K562 (cell line): ENCODE data around the gene THAP9. TPM values are rescaled to one million over a fixed set of nuclear protein-coding genes. Genes with fewer than 3 reads are reported as not detected.
A peak's percentile ranks its signal among the peaks of the same experiment; 100 is the strongest.

Source experiments
- ARID3B ChIP-seq: fragments of 250-450 bp; sonication (Bioruptor Pico); IDR thresholded peaks from 2 replicates; pipeline ENCODE4 v1.4.0; 2020; ENCODE audit warnings: borderline replicate concordance
- CBX3 ChIP-seq, 2 experiments: IDR thresholded peaks; 1 replicate in 1 of 2; 2 replicates in 1 of 2; pipeline ENCODE4 v1.6.1; 2012; ENCODE audit warnings: inconsistent platforms in 2 of 2, low read length in 2 of 2, borderline replicate concordance in 1 of 2, control low read depth in 1 of 2
- DDX20 ChIP-seq: fragments of 450-650 bp; IDR thresholded peaks from 2 replicates; pipeline ENCODE4 v1.6.1; 2016; ENCODE audit warnings: missing genetic modification characterization, low read depth, mild to moderate bottlenecking, missing compliant biosample characterization, moderate library complexity
- E2F3 ChIP-seq: fragments of 250-450 bp; sonication (Bioruptor Pico); IDR thresholded peaks from 2 replicates; pipeline ENCODE4 v1.4.0; 2020; ENCODE audit warnings: mild to moderate bottlenecking
- E2F4 ChIP-seq: sonication (generic); formaldehyde crosslinking; IDR thresholded peaks from 2 replicates; pipeline ENCODE4 v1.8.0; 2022; ENCODE audit warnings: mild to moderate bottlenecking, low read depth, missing genetic modification reagents
- E2F8 ChIP-seq: fragments of 450-650 bp; IDR thresholded peaks from 2 replicates; pipeline ENCODE4 v1.7.1; 2018; ENCODE audit warnings: mild to moderate bottlenecking, low read depth; ENCODE audit not compliant: partially characterized antibody
- GTF2E2 ChIP-seq: fragments of 200-800 bp; sonication (Bioruptor generic); IDR thresholded peaks from 2 replicates; pipeline ENCODE4 v1.6.1; 2016; ENCODE audit warnings: missing genetic modification characterization, missing compliant biosample characterization
- MEIS2 ChIP-seq: fragments of 450-650 bp; IDR thresholded peaks from 2 replicates; pipeline ENCODE4 v1.6.1; 2014; ENCODE audit warnings: mild to moderate bottlenecking; ENCODE audit not compliant: partially characterized antibody
- NR3C1 ChIP-seq: sonication (generic); formaldehyde crosslinking; IDR thresholded peaks from 2 replicates; pipeline ENCODE4 v1.8.1; 2022; ENCODE audit warnings: missing genetic modification reagents
- PTTG1 ChIP-seq: fragments of 450-650 bp; IDR thresholded peaks from 2 replicates; pipeline ENCODE4 v1.6.1; 2016; ENCODE audit warnings: low read depth, mild to moderate bottlenecking, missing genetic modification characterization, missing compliant biosample characterization
- RBM17 ChIP-seq: fragments of 200-400 bp; formaldehyde crosslinking; IDR thresholded peaks from 2 replicates; pipeline ENCODE4 v1.6.1; 2017; ENCODE audit warnings: low read depth, mild to moderate bottlenecking, low read length, borderline replicate concordance
- RFX5 ChIP-seq: IDR thresholded peaks from 2 replicates; pipeline ENCODE4 v1.6.1; 2011; ENCODE audit warnings: low read depth, mild to moderate bottlenecking, improper control_type of control experiment, low read length
- SMAD2 ChIP-seq: fragments of 150-350 bp; IDR thresholded peaks from 2 replicates; pipeline ENCODE4 v1.6.1; 2014; ENCODE audit warnings: low read depth, mild to moderate bottlenecking, low read length
- SNIP1 ChIP-seq: fragments of 450-650 bp; IDR thresholded peaks from 2 replicates; pipeline ENCODE4 v1.7.1; 2017; ENCODE audit warnings: low read depth, mild to moderate bottlenecking
- SRF ChIP-seq, 2 experiments: fragments of 250-450, 450-650 bp in 1 of 2; sonication (Bioruptor Pico) in 1 of 2; sonication (generic) in 1 of 2; formaldehyde crosslinking; IDR thresholded peaks; 2 replicates each; pipeline versions ENCODE4 v1.5.0 to v1.5.1; 2020 to 2022; ENCODE audit warnings: mild to moderate bottlenecking in 1 of 2, missing genetic modification reagents in 1 of 2
- TRIM24 ChIP-seq, 2 experiments: fragments of 450-650 bp; IDR thresholded peaks; 2 replicates each; pipeline ENCODE4 v1.6.1; 2016
- ZBTB17 ChIP-seq: fragments of 450-650 bp; formaldehyde crosslinking; IDR thresholded peaks from 2 replicates; pipeline ENCODE4 v1.4.0; 2020; ENCODE audit warnings: mild to moderate bottlenecking
- ZFP30 ChIP-seq: fragments of 250-450 bp; sonication (Bioruptor Pico); IDR thresholded peaks from 2 replicates; pipeline ENCODE4 v1.8.0; 2022; ENCODE audit warnings: moderate library complexity, mild to moderate bottlenecking, inconsistent platforms, borderline replicate concordance
- ZKSCAN3 ChIP-seq: fragments of 250-450 bp; sonication (Bioruptor Pico); IDR thresholded peaks from 2 replicates; pipeline ENCODE4 v1.4.0; 2020
- ZNF274 ChIP-seq: IDR thresholded peaks from 2 replicates; pipeline ENCODE4 v1.6.1; 2011; ENCODE audit warnings: low read depth, mild to moderate bottlenecking, low read length, moderate library complexity, borderline replicate concordance
- ZNF512 ChIP-seq: IDR thresholded peaks from 2 replicates; pipeline ENCODE4 v1.6.1; 2016; ENCODE audit warnings: missing genetic modification characterization, missing compliant biosample characterization
- ZNF589 ChIP-seq: fragments of 200-800 bp; sonication (Bioruptor generic); IDR thresholded peaks from 2 replicates; pipeline ENCODE4 v1.6.1; 2016; ENCODE audit warnings: low read depth, missing genetic modification characterization, missing compliant biosample characterization
- polyA plus RNA-seq, 8 experiments: library from polyadenylated mRNA; depleted of rRNA in 4 of 8; stranded (reverse) in 5 of 8; unstranded in 3 of 8; fragments of >200 nt; fragmentation: Nextera tagmentation in 2 of 8; fragmentation: Illumina TruSeq in 1 of 8; extraction: Ambion mirVana in 2 of 8; extraction: Trizol in 1 of 8; gene quantifications; 2 replicates each; pipeline versions ENCODE4 v1.2.1 to v1.2.3, GENCODE V29; 2011 to 2014; ENCODE audit warnings: inconsistent platforms in 1 of 8, missing spikeins in 1 of 8
- total RNA-seq, 7 experiments: library from RNA; depleted of rRNA in 6 of 7; stranded (reverse); fragments of >200 nt in 6 of 7; fragmentation: Illumina TruSeq in 2 of 7; extraction: Trizol in 2 of 7; gene quantifications; 2 replicates each; pipeline versions ENCODE4 v1.2.1 to v1.2.3, GENCODE V29; 2011 to 2021; ENCODE audit warnings: low replicate concordance in 1 of 7

The THAP9 gene
- total and polyA plus RNA-seq, 9 of the 15 experiments (the other 6 are each of a cell fraction or from before 2014, with no cell fraction given): 3.4 to 7.0 (median 5.4) TPM

- TF ChIP-seq E2F4 (no peak), ZKSCAN3 (CRISPR knock-in tag) (no peak), PTTG1 (no peak), NR3C1 (CRISPR knock-in tag) (no peak), ZFP30 (CRISPR knock-in tag) (no peak), E2F3 (CRISPR knock-in tag) (no peak), ZNF512 (tag) (no peak), ARID3B (CRISPR knock-in tag) (no peak), CBX3 (IDR thresholded peaks at IDR 0.05; ENCODE audit: borderline replicate concordance in 1 of 2, low read length in 2 of 2) (no peak), ZBTB17 (CRISPR knock-in tag) (no peak), SNIP1 (peak; percentile 31; the same call in 1 of the 2 replicates), MEIS2 (no peak), ZNF274 (no peak), ZNF589 (CRISPR knock-in tag) (no peak), SMAD2 (no peak), E2F8 (no peak), RBM17 (no peak), RFX5 (no peak), DDX20 (tag) (no peak), TRIM24 (IDR thresholded peaks at IDR 0.05) (0 out of 4 replicates have a peak, but pooled peaks of 1 of the 2 experiments have one; percentile 35), GTF2E2 (no peak), SRF (CRISPR knock-in tag; IDR thresholded peaks at IDR 0.05) (no peak)
Measured at GRCh38 chr4:82900066-82900410, 497 bp upstream of the THAP9 start (continued).
